Erythroblast (primary cell): ENCODE results near the gene AURKA.

Experiments
- GATA1 ChIP-seq: IDR thresholded peaks from 2 replicates; pipeline ENCODE4 v1.6.1; 2011; ENCODE audit warnings: low read depth, mild to moderate bottlenecking, control low read depth, low read length, moderate library complexity
- POLR2A ChIP-seq: IDR thresholded peaks from 2 replicates; pipeline ENCODE4 v1.6.1; 2011; ENCODE audit warnings: mild to moderate bottlenecking, low read length

DNA sequence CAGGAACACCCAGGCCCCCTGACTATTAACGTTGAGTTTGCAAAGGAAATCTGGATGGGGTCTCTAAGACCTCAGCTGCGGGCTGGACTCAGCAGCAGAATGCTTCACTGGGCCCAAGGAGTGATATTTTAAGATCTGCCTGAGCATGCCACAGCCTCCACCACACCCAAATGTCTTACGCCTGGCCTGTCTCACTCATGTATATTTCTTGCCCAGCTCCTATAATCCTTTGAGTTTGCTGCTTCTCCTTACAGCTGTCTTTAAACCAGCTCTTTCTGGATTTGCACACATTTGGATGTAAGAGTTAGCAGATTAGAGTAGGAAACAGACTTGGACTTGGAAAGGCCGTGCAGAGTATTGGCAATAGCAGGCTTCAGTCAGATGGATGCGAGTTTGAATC lies 36.4 kb upstream of the AURKA start:
- TF ChIP-seq POLR2A, result no peak
- no peak for TF ChIP-seq GATA1
